Astrocyte (in vitro differentiated cells and primary cell): Measurements from ENCODE around the gene RPL13. TPM values are rescaled to one million over a fixed set of nuclear protein-coding genes. Genes with fewer than 3 reads are reported as not detected.

ENCODE experiments used
- DNase-seq: peaks from one replicate; pipeline ENCODE4 v3.0.0-alpha.2; 2010; ENCODE audit warnings: low read depth
- FAIRE-seq: peaks from 2 replicates; lab custom pipeline; 2011; peaks lifted over from hg19 to GRCh38; lab: Jason Lieb, UNC
- H2AFZ ChIP-seq: 2 replicates; pipeline ENCODE4 v1.6.0; 2012; ENCODE audit warnings: low read depth, low read length, inconsistent platforms
- H3K27ac ChIP-seq: 2 replicates; pipeline ENCODE4 v1.5.1; 2011; ENCODE audit warnings: low read depth, low read length, inconsistent platforms
- H3K27me3 ChIP-seq: 2 replicates; pipeline ENCODE4 v1.6.0; 2011; ENCODE audit warnings: low read length, inconsistent platforms; ENCODE audit not compliant: insufficient read depth
- H3K36me3 ChIP-seq: 2 replicates; pipeline ENCODE4 v1.5.1; 2011; ENCODE audit warnings: low read length, inconsistent platforms; ENCODE audit not compliant: insufficient read depth
- H3K4me1 ChIP-seq: 2 replicates; pipeline ENCODE4 v1.5.1; 2011; ENCODE audit warnings: low read length, inconsistent platforms; ENCODE audit not compliant: insufficient read depth
- H3K4me2 ChIP-seq: 2 replicates; pipeline ENCODE4 v1.6.0; 2012; ENCODE audit warnings: low read length, inconsistent platforms
- H3K4me3 ChIP-seq: 2 replicates; pipeline ENCODE4 v1.5.1; 2011; ENCODE audit warnings: low read depth, mild to moderate bottlenecking, low read length, inconsistent platforms; ENCODE audit not compliant: insufficient read depth
- H3K79me2 ChIP-seq: 2 replicates; pipeline ENCODE4 v1.6.0; 2012; ENCODE audit warnings: mild to moderate bottlenecking, low read length, inconsistent platforms; ENCODE audit not compliant: insufficient read depth
- H3K9ac ChIP-seq: 2 replicates; pipeline ENCODE4 v1.6.0; 2012; ENCODE audit warnings: mild to moderate bottlenecking, low read length, inconsistent platforms
- H3K9me3 ChIP-seq: 2 replicates; pipeline ENCODE4 v1.5.1; 2012; ENCODE audit warnings: low read depth, mild to moderate bottlenecking, low read length, inconsistent platforms; ENCODE audit not compliant: insufficient read depth
- H4K20me1 ChIP-seq: 2 replicates; pipeline ENCODE4 v1.6.0; 2012; ENCODE audit warnings: low read length, inconsistent platforms; ENCODE audit not compliant: insufficient read depth
- H3K27ac Mint-ChIP-seq: one replicate; pipeline ENCODE4 v1.8.0; 2021; ENCODE audit warnings: mild to moderate bottlenecking, mixed read lengths; ENCODE audit not compliant: unreplicated experiment
- H3K27me3 Mint-ChIP-seq: one replicate; pipeline ENCODE4 v1.8.0; 2021; ENCODE audit warnings: low read depth, mixed read lengths; ENCODE audit not compliant: unreplicated experiment
- H3K36me3 Mint-ChIP-seq: one replicate; pipeline ENCODE4 v1.8.0; 2021; ENCODE audit warnings: low read depth, mixed read lengths; ENCODE audit not compliant: unreplicated experiment
- H3K4me1 Mint-ChIP-seq: one replicate; pipeline ENCODE4 v1.8.0; 2021; ENCODE audit warnings: low read depth, mixed read lengths; ENCODE audit not compliant: unreplicated experiment
- H3K4me3 Mint-ChIP-seq: one replicate; pipeline ENCODE4 v1.8.0; 2021; ENCODE audit warnings: mild to moderate bottlenecking, moderate library complexity, mixed read lengths; ENCODE audit not compliant: unreplicated experiment
- H3K9me3 Mint-ChIP-seq: one replicate; pipeline ENCODE4 v1.8.0; 2021; ENCODE audit warnings: mild to moderate bottlenecking, mixed read lengths; ENCODE audit not compliant: unreplicated experiment
- EZH2 ChIP-seq: IDR thresholded peaks from 2 replicates; pipeline ENCODE4 v1.6.1; 2012; ENCODE audit warnings: mild to moderate bottlenecking, low read length, inconsistent platforms; ENCODE audit not compliant: insufficient read depth
- total RNA-seq: library from RNA; stranded (reverse); gene quantifications from 2 replicates; pipeline ENCODE4 v1.2.1, GENCODE V29; 2021
- TF ChIP-seq, protein P1 (sequence below): IDR thresholded peaks from 2 replicates; pipeline ENCODE4 v1.5.1; 2011; ENCODE audit warnings: low read depth, mild to moderate bottlenecking, inconsistent platforms, low read length, moderate library complexity; ENCODE audit not compliant: insufficient read depth

The RPL13 gene
- total RNA-seq, 1 donor from 2014 or later: 1,239 TPM

- Histone ChIP-seq H3K27ac (no peak overlapping the region), H3K9me3 (no peaks in the 10 kb centered on the region), H3K4me3 (no peak overlapping the region), H3K79me2 (peaks cover 35% of the 10 kb centered on the region), H3K27me3 (no peaks in the 10 kb centered on the region), H3K4me1 (peaks cover 44% of the 10 kb centered on the region), H3K36me3 (peaks cover 29% of the 10 kb centered on the region), H3K9ac (peak overlapping the region; percentile 11), H3K4me2 (peak overlapping the region; percentile 97), H2AFZ (no peak overlapping the region), H4K20me1 (peaks cover 68% of the 10 kb centered on the region)
- H3K36me3 Mint-ChIP-seq: peaks cover 23% of the 10 kb centered on the region
- H3K4me1 Mint-ChIP-seq: peaks cover 36% of the 10 kb centered on the region
- TF ChIP-seq, protein P1, sequence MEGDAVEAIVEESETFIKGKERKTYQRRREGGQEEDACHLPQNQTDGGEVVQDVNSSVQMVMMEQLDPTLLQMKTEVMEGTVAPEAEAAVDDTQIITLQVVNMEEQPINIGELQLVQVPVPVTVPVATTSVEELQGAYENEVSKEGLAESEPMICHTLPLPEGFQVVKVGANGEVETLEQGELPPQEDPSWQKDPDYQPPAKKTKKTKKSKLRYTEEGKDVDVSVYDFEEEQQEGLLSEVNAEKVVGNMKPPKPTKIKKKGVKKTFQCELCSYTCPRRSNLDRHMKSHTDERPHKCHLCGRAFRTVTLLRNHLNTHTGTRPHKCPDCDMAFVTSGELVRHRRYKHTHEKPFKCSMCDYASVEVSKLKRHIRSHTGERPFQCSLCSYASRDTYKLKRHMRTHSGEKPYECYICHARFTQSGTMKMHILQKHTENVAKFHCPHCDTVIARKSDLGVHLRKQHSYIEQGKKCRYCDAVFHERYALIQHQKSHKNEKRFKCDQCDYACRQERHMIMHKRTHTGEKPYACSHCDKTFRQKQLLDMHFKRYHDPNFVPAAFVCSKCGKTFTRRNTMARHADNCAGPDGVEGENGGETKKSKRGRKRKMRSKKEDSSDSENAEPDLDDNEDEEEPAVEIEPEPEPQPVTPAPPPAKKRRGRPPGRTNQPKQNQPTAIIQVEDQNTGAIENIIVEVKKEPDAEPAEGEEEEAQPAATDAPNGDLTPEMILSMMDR: peak; percentile 29
- no peak for TF ChIP-seq EZH2
- H3K27ac Mint-ChIP-seq: no peak overlapping the region
- peak overlapping the region; percentile 69 for H3K4me3 Mint-ChIP-seq
- H3K27me3 Mint-ChIP-seq: peaks cover 2% of the 10 kb centered on the region
- DNase-seq (peak; percentile 32), FAIRE-seq (no peak)
- peaks cover 1% of the 10 kb centered on the region for H3K9me3 Mint-ChIP-seq
These were observed 5.3 kb downstream of the RPL13 start for GRCh38 chr16:89565506-89566372.

DNA sequence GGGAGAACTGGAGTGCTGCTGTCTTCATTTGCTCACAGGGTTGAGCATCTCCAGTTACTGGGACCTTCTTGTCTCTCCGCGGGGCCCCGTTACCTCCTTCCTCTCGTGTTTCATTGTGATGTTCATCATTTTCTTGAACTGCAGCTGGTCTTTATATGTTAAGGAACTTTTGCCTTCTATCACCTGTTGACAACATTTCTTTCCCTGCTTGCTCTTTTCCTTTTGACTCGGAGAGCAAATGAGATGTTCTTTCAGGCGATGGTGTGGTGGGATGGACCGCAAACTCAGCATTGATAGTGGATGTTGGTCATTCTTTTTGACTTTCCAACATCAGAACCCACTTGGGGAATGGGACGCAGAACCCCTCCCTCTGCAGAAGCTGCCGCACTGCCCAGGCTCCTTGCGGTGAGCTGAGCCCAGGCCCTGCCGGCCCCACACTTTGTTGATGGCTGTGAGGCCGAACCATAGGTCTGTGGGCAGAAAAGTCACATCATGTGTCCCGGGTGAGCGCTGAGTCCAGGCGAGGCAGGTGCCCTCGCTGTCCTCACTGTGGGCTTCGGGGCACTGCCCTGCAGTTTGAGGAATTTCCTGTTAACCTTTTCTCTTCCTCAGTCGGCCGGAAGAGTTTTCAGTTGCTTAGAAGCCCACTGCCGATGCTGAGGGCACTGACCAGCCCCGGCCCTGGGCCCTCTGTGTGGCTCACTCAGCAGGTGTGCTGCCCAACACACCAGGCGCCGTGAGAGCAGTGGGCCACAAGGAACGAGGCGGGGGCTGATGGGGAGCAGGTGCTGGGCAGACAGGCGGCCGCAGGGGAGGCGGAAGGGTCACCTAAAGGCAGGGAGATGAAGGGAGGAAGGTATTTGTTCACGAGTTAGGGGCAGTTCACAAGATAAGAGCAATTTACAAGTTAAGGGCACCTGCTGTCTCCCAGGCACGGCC lies 7.4 kb downstream of the RPL13 start:
- H4K20me1 ChIP-seq: peaks cover 46% of the 10 kb centered on the region
- peaks cover 13% of the 10 kb centered on the region for H3K79me2 ChIP-seq
- peaks cover 2% of the 10 kb centered on the region for H3K27me3 Mint-ChIP-seq
- H3K4me1 Mint-ChIP-seq: peaks cover 29% of the 10 kb centered on the region
- no peak overlapping the region for H3K4me2 ChIP-seq
- TF ChIP-seq, protein P1: no peak
- TF ChIP-seq EZH2: no peak
- H3K36me3 Mint-ChIP-seq: peaks cover 10% of the 10 kb centered on the region
- peaks cover 16% of the 10 kb centered on the region for H3K36me3 ChIP-seq
- FAIRE-seq: no peak
- peaks cover 32% of the 10 kb centered on the region for H3K4me1 ChIP-seq
- no peaks in the 10 kb centered on the region for H3K27me3 ChIP-seq
- DNase-seq: no peak
- H3K9me3 ChIP-seq: no peaks in the 10 kb centered on the region
- no peak overlapping the region for H3K9ac ChIP-seq
- no peak overlapping the region for H3K4me3 ChIP-seq
- no peak overlapping the region for H3K4me3 Mint-ChIP-seq
- H3K27ac ChIP-seq: no peak overlapping the region
- no peak overlapping the region for H3K27ac Mint-ChIP-seq
- no peak overlapping the region for H2AFZ ChIP-seq
- H3K9me3 Mint-ChIP-seq: no peaks in the 10 kb centered on the region
